Pulmonary artery endothelial cell (primary cell): ENCODE data around the gene VENTX. TPM values are rescaled to one million over a fixed set of nuclear protein-coding genes. Genes with fewer than 3 reads are reported as not detected.
"Not testable (repeated sequence)": the region's sequence is repeated elsewhere in the genome, so short reads cannot be mapped to it uniquely, and the experiment has no call there.

Experiments
- DNase-seq: peaks from one replicate; pipeline ENCODE4 v3.0.0-alpha.2; 2011; ENCODE audit warnings: low read depth, low spot score
- total RNA-seq: library from RNA; depleted of rRNA; stranded (reverse); fragments of >200 nt; gene quantifications from 2 replicates; pipeline ENCODE4 v1.2.3, GENCODE V29; 2014

VENTX gene
- total RNA-seq, 1 donor from 2014 or later: not detected

GRCh38 chr10:133254421-133255120, 16.9 kb downstream of the VENTX start:
- no peak for DNase-seq

GRCh38 chr10:133255323-133255722, 17.7 kb downstream of the VENTX start:
- no peak for DNase-seq

- DNase-seq: no peak
Measured at GRCh38 chr10:133257489-133258065, 19.9 kb downstream of the VENTX start.

GRCh38 chr10:133258066-133258817, 20.6 kb downstream of the VENTX start:
- DNase-seq: no peak

GRCh38 chr10:133258818-133259601, 21.4 kb downstream of the VENTX start:
- DNase-seq: peak; percentile 77

- DNase-seq: no peak
Measured at GRCh38 chr10:133259602-133259989, 21.9 kb downstream of the VENTX start.

- DNase-seq: no peak
Measured at GRCh38 chr10:133260895-133261725, 23.5 kb downstream of the VENTX start.

- no peak for DNase-seq
Measured at GRCh38 chr10:133261726-133262325, 24.2 kb downstream of the VENTX start.

GRCh38 chr10:133262696-133263095, 25.0 kb downstream of the VENTX start:
- DNase-seq: no peak

- no peak for DNase-seq
Measured at GRCh38 chr10:133263674-133264073, 26.0 kb downstream of the VENTX start.

- DNase-seq: no peak
Measured at GRCh38 chr10:133264461-133264860, 26.8 kb downstream of the VENTX start.

GRCh38 chr10:133265052-133265451, 27.4 kb downstream of the VENTX start:
- not testable (repeated sequence) for DNase-seq

- DNase-seq: no peak
Measured at GRCh38 chr10:133266056-133266795, 28.6 kb downstream of the VENTX start.

GRCh38 chr10:133267293-133267692, 29.6 kb downstream of the VENTX start:
- no peak for DNase-seq

GRCh38 chr10:133267829-133268228, 30.2 kb downstream of the VENTX start:
- no peak for DNase-seq

- DNase-seq: no peak
Measured at GRCh38 chr10:133268532-133268931, 30.9 kb downstream of the VENTX start.

GRCh38 chr10:133269367-133269766, 31.7 kb downstream of the VENTX start:
- DNase-seq: no peak

GRCh38 chr10:133270204-133270603, 32.5 kb downstream of the VENTX start:
- DNase-seq: no peak

- DNase-seq: no peak
Measured at GRCh38 chr10:133270773-133271297, 33.2 kb downstream of the VENTX start.
